CD4-positive, alpha-beta T cell treated with Interleukin-17A for 4 hours (primary cell): ENCODE measurements around the gene ZMYND19.
"Not testable (repeated sequence)": the region's sequence is repeated elsewhere in the genome, so short reads cannot be mapped to it uniquely, and the experiment has no call there.

Experiments used
- DNase-seq: peaks from one replicate; pipeline ENCODE4 v3.0.0-alpha.2; 2020; ENCODE audit warnings: mixed read lengths

ZMYND19 gene

GRCh38 chr9:137613738-137614523 is 23.6 kb upstream of the ZMYND19 start:
- DNase-seq, result no peak

GRCh38 chr9:137613259-137613658 is 22.9 kb upstream of the ZMYND19 start:
- no peak for DNase-seq

- DNase-seq, result no peak
These were observed 22.4 kb upstream of the ZMYND19 start for GRCh38 chr9:137612741-137613142.

GRCh38 chr9:137611623-137612609 is 21.6 kb upstream of the ZMYND19 start:
- DNase-seq, result peak; percentile 54

- DNase-seq, result no peak
These were observed 20.6 kb upstream of the ZMYND19 start for GRCh38 chr9:137610944-137611343.

GRCh38 chr9:137607141-137607857 is 17.0 kb upstream of the ZMYND19 start:
- no peak for DNase-seq

GRCh38 chr9:137606734-137607138 is 16.4 kb upstream of the ZMYND19 start:
- DNase-seq, result no peak

GRCh38 chr9:137606005-137606621 is 15.8 kb upstream of the ZMYND19 start:
- no peak for DNase-seq

GRCh38 chr9:137605121-137606004 is 15.1 kb upstream of the ZMYND19 start, which contains the start of gene ARRDC1:
TSS of gene ARRDC1 (plus strand) at chr9:137605686. CDS start at chr9:137605718, 32 bp downstream.
- DNase-seq, result peak; percentile 98

GRCh38 chr9:137604345-137605086 is 14.2 kb upstream of the ZMYND19 start:
- no peak for DNase-seq

GRCh38 chr9:137603879-137604278 is 13.6 kb upstream of the ZMYND19 start:
- DNase-seq, result no peak

- DNase-seq, result no peak
These were observed 12.3 kb upstream of the ZMYND19 start for GRCh38 chr9:137602661-137603060.

- DNase-seq, result no peak
These were observed 8.6 kb upstream of the ZMYND19 start for GRCh38 chr9:137598943-137599342.

GRCh38 chr9:137596577-137596976 is 6.3 kb upstream of the ZMYND19 start:
- not testable (repeated sequence) for DNase-seq

- DNase-seq, result no peak
These were observed 2.9 kb upstream of the ZMYND19 start for GRCh38 chr9:137593176-137593575.

GRCh38 chr9:137592767-137593166 is 2.5 kb upstream of the ZMYND19 start:
- no peak for DNase-seq

GRCh38 chr9:137590123-137590468 is 216 bp downstream of the ZMYND19 start:
- DNase-seq, result no peak

GRCh38 chr9:137589441-137590122 is 730 bp downstream of the ZMYND19 start:
- DNase-seq, result peak; percentile 7

- DNase-seq, result no peak
These were observed 1.4 kb downstream of the ZMYND19 start for GRCh38 chr9:137588891-137589290.

- no peak for DNase-seq
These were observed 2.0 kb downstream of the ZMYND19 start for GRCh38 chr9:137588311-137588710.
